Gastroesophageal sphincter (tissue), 3 donors: Measurements from ENCODE around the gene GRHL3.

ENCODE experiments used
- EP300 ChIP-seq: sonication (generic); formaldehyde crosslinking; IDR thresholded peaks from one replicate; pipeline ENCODE4 v1.6.1; 2017; ENCODE audit warnings: antibody characterized with exemption, mild to moderate bottlenecking
- TF ChIP-seq, protein P1 (sequence below), 4 experiments: fragments of 200-600 bp in 2 of 4; fragments of 450-650 bp in 2 of 4; sonication (generic) in 1 of 4; IDR thresholded peaks; one replicate each; pipeline ENCODE4 v1.5.1; 2017 to 2019; ENCODE audit warnings: antibody characterized with exemption in 4 of 4, mild to moderate bottlenecking in 2 of 4, moderate library complexity in 2 of 4

GRCh38 chr1:24300971-24301784, 18.0 kb upstream of the GRHL3 start:
- TF ChIP-seq, protein P1, sequence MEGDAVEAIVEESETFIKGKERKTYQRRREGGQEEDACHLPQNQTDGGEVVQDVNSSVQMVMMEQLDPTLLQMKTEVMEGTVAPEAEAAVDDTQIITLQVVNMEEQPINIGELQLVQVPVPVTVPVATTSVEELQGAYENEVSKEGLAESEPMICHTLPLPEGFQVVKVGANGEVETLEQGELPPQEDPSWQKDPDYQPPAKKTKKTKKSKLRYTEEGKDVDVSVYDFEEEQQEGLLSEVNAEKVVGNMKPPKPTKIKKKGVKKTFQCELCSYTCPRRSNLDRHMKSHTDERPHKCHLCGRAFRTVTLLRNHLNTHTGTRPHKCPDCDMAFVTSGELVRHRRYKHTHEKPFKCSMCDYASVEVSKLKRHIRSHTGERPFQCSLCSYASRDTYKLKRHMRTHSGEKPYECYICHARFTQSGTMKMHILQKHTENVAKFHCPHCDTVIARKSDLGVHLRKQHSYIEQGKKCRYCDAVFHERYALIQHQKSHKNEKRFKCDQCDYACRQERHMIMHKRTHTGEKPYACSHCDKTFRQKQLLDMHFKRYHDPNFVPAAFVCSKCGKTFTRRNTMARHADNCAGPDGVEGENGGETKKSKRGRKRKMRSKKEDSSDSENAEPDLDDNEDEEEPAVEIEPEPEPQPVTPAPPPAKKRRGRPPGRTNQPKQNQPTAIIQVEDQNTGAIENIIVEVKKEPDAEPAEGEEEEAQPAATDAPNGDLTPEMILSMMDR (IDR thresholded peaks at IDR 0.05) = no peak
- TF ChIP-seq EP300 = no peak
